ENCODE results near the gene EVI5. TPM values are rescaled to one million over a fixed set of nuclear protein-coding genes. Genes with fewer than 3 reads are reported as not detected.

Gene EVI5
- total RNA-seq: 58.7 and 69.6 TPM in 2 replicates

DNA sequence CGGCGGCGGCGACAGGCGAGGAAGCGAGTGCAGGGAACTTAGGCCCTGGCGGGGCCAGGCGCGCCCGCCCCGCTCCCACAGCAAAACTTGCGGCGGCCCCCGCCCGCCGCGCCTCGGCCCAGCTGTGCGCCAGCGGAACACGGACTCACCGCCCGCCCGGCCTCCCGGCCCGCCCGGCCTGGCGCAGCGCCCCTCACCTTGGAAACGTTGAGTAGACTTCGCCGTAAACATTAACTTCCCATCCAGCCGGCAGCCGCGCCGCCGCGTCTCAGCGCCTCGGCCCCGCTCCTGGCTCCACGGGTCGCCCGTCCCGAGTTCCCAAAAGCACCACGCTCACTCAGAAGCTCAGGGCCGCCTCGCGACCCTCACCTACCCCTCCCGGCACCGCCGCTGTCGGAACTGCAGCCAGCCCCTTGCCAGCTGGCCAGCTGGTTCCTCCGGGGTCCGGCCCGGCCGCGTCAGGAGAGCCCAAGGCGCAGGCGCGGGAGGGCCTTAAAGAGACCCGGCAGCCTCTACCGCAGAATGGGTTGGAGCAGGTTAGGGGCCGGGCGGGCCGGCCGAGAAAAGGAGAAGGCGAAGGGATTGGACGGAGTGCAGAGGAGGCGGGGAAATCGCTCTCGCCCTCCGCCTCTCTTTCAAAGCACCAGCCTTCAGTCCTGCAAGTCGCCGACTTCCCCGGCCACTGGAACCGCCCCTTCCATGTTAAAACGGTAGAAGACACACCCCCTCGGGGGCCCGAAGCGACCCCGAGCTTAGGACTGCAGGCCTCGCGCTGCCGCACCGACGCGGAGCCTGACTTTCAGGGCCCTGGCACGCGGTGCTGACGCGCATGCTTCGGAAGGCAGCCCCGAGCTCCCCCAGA is at the start of gene EVI5:
Gene EVI5, minus strand, starts transcription at position 470 of the 862 bp plus-strand sequence. CDS start 48,562 bp downstream, outside the sequence.
- H3K4me3 ChIP-seq (ENCODE audit: low read depth, low read length): peak within 1 kb of the TSS; percentile 89
- TF ChIP-seq, protein P1, sequence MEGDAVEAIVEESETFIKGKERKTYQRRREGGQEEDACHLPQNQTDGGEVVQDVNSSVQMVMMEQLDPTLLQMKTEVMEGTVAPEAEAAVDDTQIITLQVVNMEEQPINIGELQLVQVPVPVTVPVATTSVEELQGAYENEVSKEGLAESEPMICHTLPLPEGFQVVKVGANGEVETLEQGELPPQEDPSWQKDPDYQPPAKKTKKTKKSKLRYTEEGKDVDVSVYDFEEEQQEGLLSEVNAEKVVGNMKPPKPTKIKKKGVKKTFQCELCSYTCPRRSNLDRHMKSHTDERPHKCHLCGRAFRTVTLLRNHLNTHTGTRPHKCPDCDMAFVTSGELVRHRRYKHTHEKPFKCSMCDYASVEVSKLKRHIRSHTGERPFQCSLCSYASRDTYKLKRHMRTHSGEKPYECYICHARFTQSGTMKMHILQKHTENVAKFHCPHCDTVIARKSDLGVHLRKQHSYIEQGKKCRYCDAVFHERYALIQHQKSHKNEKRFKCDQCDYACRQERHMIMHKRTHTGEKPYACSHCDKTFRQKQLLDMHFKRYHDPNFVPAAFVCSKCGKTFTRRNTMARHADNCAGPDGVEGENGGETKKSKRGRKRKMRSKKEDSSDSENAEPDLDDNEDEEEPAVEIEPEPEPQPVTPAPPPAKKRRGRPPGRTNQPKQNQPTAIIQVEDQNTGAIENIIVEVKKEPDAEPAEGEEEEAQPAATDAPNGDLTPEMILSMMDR (IDR thresholded peaks at IDR 0.05; ENCODE audit: insufficient read depth, low read depth, low read length): no peak
- DNase-seq (ENCODE audit: low read depth): peak; percentile 98

DNA sequence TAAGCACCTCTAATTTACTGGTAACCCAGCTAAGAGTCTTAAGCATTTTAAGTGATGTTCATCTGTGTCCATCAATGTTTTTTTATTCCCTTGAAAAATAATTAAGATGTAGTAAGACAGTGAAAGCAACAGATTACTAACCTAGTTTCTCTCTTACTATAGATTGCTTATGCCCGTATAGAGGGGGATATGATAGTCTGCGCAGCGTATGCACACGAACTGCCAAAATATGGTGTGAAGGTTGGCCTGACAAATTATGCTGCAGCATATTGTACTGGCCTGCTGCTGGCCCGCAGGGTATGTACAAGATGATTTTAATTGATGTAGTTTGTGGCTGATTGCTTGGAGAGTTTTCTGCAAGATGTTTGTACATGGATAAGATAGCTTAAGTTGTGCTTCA is 49.7 kb upstream of the EVI5 start:
- peak overlapping the region; percentile 90 for H3K4me3 ChIP-seq (ENCODE audit: low read depth, low read length)
- no peak for DNase-seq (ENCODE audit: low read depth)
- TF ChIP-seq, protein P1 (IDR thresholded peaks at IDR 0.05; ENCODE audit: insufficient read depth, low read depth, low read length): no peak

DNA sequence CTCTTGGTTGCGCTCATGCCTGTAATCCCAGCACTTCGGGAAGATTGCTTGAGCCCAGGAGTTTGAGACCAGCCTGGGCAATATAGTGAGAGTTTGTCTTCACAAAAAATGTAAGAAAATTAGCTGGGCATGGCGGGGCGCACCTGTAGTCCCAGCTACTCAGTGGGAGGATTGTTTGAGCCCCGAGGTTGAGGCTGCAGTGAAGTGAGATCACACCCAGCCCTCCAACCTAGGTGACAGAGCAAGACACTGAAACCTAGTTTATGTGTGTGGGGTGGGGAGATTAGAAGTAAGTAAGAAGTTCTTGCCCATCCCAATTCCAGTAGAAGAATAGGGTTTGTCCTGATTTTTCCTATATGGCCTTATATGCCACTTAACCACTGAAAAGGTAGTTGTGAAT is 48.9 kb upstream of the EVI5 start:
- DNase-seq (ENCODE audit: low read depth): no peak
- H3K4me3 ChIP-seq (ENCODE audit: low read depth, low read length): peak overlapping the region; percentile 90
- TF ChIP-seq, protein P1 (IDR thresholded peaks at IDR 0.05; ENCODE audit: insufficient read depth, low read depth, low read length): no peak

DNA sequence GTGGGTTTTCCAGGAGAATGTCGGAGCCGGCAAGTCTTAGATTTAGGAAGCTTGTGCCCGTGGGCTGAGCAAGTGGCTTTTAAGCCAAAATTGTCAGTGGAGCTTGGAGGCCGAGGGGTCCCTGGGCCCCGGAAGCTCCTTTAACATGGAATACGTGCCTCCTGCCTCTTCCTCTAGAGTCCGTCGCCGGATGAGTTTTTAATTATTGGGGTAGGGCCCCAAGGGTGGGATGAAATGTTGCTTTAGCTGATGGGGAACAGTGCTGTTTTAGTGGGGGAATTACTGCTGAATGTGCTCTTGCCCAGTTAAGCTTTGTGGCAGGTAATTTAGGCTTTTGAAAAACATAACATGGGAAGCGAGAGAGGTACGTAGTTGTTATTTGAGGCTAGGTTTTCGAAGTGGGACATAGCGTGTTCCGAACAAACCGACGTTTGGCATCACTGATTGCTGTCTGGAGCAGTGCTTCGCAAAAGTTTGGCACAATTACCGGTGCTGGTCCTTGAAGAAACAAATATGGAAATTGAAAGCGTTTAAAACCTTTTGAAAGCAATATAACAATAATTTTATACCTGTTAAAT is 47.7 kb upstream of the EVI5 start:
- TF ChIP-seq, protein P1 (IDR thresholded peaks at IDR 0.05; ENCODE audit: insufficient read depth, low read depth, low read length): no peak
- DNase-seq (ENCODE audit: low read depth): peak; percentile 22
- peak overlapping the region; percentile 90 for H3K4me3 ChIP-seq (ENCODE audit: low read depth, low read length)

DNA sequence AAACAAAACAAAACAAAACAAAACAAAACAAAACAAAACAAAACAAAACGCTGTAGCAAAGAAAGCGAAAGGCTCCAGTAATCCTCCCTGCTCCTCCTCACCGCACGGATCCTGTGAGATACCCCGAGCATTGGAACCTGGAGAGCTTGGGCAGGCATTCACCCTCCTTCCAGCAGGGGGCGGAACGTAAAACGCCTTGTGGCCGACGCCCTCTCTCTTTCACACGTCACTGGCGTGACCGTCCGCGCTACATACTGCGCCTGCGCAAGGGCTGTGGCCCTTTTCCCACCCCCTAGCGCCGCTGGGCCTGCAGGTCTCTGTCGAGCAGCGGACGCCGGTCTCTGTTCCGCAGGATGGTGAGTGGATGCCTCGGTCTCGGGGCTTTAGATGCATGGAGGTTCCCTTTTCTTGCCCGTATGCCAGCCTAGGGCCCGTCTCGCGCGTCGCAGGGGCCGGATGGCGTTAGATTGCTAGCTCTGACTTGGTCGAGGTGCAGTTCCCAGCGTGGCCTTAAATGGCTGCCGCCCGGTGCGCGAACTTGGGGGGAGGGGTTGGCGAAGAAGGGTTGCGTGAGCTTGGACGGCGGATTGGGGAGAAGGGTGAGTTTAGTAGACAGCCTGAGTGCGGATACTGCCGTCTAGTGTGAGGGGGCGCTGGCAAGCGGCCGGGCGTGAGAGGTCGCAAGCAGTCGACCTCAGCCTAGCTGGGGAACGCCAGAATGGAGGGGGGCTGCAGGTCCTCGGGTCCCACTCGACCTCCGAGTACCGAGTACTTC is 47.0 kb upstream of the EVI5 start, which contains the start of gene RPL5:
Gene RPL5, plus strand, starts transcription at position 279 of the 775 bp plus-strand sequence. Its CDS starts 75 bp downstream, at position 354.
- peak; percentile 98 for DNase-seq (ENCODE audit: low read depth)

DNA sequence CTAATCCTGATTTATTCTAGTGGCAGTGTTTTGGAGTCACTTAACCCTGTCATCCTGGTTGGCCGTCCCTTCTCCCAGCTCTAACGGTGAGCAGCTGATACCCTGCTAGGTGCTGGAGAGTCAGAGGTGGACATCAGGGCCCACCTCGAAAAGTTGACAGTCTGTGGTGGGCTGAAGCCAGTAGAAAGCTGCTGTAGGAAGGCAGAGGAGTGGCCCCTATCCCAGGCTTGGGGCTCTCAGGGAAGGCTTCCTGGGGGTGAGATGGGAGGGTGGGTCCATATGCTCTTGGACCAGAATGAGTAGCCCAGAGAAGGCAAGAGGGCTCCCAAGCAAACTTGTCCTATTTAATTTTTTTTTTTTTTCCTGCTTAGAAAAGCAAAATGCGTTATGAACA is 46.5 kb upstream of the EVI5 start:
- peak overlapping the region; percentile 90 for H3K4me3 ChIP-seq (ENCODE audit: low read depth, low read length)
- no peak for DNase-seq (ENCODE audit: low read depth)
- TF ChIP-seq, protein P1 (IDR thresholded peaks at IDR 0.05; ENCODE audit: insufficient read depth, low read depth, low read length): no peak

More for the DNA sequence above, 47.0 kb upstream of the EVI5 start, which contains the start of gene RPL5:
- TF ChIP-seq, protein P1 (IDR thresholded peaks at IDR 0.05; ENCODE audit: insufficient read depth, low read depth, low read length): peak; percentile 95
- H3K4me3 ChIP-seq (ENCODE audit: low read depth, low read length): peak within 1 kb of the TSS; percentile 90
